Measurements from ENCODE around the gene RNF112.

DNA sequence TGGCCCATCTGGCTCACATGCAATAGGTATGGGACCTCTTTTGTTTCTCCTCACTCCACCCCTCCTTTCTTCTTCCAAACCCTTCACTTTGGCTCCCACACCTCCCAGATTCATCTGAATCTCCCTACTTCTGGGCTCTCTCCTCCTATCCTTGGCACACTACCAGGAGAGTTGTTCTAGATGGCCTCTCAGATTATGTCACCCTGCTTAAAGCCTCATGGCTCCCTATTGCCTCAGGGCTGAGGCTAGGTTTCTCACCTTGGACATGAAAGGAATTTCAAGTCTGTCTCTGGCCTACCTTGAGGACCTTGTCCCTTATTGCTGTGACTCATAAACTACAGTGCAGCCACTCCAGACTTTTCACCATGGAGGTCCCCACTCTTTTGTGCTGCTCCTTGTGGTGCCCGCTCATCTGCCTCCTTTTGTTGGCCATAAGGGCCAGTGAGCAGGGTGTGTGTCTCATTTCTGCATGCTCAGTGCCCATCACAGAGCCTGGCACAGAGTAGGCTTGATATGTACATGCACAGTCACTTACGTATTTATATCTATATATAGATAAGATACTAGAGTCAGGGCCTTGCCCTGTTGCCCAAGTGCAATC lies 23.0 kb upstream of the RNF112 start:
- TF ChIP-seq, protein P1, sequence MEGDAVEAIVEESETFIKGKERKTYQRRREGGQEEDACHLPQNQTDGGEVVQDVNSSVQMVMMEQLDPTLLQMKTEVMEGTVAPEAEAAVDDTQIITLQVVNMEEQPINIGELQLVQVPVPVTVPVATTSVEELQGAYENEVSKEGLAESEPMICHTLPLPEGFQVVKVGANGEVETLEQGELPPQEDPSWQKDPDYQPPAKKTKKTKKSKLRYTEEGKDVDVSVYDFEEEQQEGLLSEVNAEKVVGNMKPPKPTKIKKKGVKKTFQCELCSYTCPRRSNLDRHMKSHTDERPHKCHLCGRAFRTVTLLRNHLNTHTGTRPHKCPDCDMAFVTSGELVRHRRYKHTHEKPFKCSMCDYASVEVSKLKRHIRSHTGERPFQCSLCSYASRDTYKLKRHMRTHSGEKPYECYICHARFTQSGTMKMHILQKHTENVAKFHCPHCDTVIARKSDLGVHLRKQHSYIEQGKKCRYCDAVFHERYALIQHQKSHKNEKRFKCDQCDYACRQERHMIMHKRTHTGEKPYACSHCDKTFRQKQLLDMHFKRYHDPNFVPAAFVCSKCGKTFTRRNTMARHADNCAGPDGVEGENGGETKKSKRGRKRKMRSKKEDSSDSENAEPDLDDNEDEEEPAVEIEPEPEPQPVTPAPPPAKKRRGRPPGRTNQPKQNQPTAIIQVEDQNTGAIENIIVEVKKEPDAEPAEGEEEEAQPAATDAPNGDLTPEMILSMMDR (IDR thresholded peaks at IDR 0.05; ENCODE audit: insufficient read depth, low read length, poor library complexity, severe bottlenecking), result no peak
- no peak for TF ChIP-seq EZH2phosphoT487 (conservative IDR thresholded peaks at IDR 0.05; ENCODE audit: low read length)

All from SU-DHL-6 (cell line).